DMS53 treated with DMSO at 0.1 percent for 48 hours (cell line): ENCODE results near the gene CPHXL.

ENCODE experiments used
- DNase-seq: peaks from one replicate; lab custom pipeline; 2025; ENCODE audit not compliant: unreplicated experiment; lab: John Stamatoyannopoulos, UW

The CPHXL gene

GRCh38 chr16:75726390-75726789 lies at the start of gene CPHXL:
Gene CPHXL, minus strand, starts transcription at chr16:75726490. Its CDS starts 48 bp downstream, at chr16:75726442.
- no peak for DNase-seq

- DNase-seq = no peak
These were observed 47.9 kb upstream of the CPHXL start for GRCh38 chr16:75774197-75774596.

DNA sequence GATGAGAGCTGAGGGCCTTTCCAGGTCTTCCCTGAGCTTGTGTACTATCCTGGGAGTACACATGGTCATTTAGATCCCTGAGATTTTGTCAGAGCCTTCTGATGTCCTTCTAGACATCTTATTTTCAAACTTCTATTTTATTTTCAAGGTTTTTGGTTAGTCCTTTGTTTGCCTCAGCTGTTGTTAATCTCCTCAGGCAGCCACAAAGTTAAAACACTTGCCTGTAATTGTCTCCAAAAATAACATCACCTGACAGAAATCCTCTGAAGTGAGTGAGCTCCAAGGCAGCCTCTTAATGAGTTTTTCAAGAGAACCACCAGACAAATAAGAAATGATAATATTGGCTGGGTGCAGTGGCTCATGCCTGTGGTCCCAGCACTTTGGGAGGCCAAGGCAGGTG lies 43.8 kb upstream of the CPHXL start:
- no peak for DNase-seq

DNA sequence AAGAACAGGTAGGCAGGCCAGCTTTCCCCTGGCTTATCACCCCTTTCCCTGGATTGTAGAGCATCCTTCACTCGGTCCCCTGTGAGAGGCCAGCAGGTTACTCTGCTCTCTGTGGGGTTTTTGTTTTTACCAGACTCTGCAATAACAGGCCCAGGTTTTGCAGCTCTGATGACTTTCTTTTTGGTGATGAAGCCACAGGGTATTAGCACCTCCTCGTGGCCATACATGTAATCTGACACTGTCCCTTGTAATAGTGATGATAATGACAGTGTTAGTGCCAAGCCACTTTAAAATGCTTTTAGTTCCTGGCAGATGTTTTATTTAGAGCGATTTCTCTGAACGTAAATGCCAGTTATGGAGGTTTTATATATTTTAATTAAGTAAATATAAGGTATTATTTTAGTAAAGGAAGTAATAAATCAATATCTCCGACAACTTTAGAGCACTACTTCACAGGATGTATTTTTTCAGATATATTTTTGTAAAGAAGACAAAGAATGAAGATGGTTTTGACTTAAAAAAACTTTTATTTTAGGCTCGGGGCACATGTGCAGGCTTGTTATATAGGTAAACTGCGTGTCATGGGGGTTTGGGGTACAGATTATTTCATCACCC lies 38.0 kb upstream of the CPHXL start:
- peak; percentile 35 for DNase-seq

DNA sequence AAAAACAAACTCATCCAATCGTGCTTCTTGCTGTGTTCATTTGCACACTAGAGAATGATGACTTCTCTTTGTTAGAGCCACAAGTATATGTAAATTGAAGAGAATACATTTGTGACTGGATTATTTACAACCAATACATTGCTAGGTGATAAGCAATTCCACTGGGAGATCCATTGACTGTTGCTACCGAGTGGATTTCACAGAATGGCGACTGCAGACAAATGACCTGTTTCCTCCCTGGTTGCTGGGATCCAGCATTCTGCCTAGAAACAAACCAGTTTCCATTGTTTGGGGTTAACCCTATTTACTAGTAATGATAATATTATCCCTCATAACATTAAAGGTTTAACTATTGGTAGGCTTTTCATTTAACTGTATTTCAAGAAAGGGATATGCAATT lies 36.9 kb upstream of the CPHXL start:
- no peak for DNase-seq

- DNase-seq = no peak
These were observed 36.5 kb upstream of the CPHXL start for GRCh38 chr16:75762746-75763145.

DNA sequence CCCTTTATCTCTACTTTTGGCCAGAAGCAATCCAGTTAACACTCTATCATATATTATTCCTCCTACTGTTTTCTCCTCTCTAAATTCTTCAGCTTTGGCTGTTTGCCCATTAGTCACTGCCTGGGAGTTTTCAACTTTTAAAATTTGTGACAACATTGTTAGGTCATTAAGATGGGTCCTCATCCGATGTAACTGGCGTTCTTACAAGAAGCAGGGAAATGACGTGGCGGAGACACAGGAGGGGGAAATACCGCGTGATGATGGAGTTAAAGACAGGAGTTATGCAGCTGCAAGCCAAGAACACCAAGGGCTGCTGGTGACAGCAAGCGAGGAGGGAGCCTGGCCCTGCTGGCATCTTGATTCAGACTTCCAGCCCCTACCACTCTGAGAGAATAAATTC lies 34.8 kb upstream of the CPHXL start:
- DNase-seq = no peak

GRCh38 chr16:75760018-75760519 lies 33.8 kb upstream of the CPHXL start:
- DNase-seq = no peak

DNA sequence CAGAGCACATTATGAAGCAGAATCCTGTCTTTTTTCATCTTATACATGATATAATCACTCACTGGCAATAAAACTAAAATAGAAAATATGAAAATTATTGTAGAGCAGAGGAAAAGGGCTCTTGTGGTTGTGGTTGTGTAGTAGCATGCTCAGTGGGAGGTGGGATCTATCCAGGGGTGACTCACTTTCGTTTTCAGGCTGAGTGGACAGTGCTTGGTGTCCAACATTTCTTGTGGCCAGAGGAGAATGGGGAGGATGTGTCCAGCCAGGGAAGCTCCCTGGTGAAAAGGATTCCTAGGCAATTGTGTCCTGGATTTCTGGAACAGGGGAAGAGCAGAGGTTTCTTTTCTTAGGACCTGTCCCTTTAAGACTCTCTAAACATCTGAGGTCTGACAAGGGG lies 31.9 kb upstream of the CPHXL start:
- no peak for DNase-seq

DNA sequence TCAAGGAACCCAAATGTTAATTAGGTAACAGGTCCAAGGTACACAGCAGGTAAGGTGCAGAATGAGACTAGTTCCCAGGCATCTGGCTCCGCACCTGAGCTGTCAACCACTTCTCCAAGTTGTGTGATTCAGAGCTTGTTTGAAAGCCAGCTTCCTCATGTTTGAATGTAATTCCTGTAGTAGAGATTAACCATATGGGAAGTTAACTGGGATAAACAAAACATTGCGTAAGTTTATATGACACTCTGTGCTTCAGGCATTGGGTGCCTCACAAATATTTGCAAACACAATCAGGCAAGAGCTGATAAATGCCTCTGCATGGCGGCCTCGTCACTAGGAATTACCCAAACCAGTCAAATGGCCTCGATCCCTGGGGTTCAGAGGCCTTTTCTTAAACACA lies 27.9 kb upstream of the CPHXL start:
- no peak for DNase-seq

GRCh38 chr16:75750528-75750927 lies 24.2 kb upstream of the CPHXL start:
- no peak for DNase-seq

DNA sequence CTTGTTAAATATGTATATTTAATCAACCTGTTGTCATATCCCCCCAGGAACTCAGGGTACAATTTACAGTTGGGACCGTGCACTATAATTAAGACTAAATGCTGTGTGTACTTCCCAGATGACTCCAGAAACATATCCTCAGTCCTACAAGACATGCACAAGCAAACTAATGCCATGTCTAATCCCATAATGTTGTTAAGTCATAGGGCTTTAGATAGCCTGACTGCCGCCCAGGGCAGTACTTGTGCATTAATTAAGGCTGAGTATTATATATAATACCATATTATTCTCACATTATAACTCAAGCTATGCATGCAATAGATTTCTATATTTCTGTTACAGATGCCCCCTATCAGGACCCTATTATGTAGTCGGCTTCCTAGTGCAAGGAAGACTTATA lies 20.1 kb upstream of the CPHXL start:
- DNase-seq = no peak

DNA sequence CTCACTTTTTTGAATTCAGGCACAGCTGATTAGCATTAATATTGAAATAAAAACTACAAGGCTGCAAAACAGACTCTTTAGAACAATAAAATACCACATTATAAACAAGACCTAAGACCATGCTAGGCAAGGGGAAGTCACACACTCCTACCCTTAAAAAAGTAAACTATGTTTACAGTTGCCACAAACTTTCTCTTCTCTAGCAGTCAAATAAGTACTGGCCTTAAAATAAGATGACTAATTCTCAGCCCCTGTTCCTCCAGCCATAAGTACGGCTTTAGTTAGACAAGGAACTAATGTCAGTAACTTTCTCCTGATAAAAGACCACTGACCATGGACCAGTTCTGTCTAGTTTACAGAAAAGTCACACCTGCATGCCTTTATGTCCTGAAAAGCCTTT lies 19.5 kb upstream of the CPHXL start:
- DNase-seq = no peak

DNA sequence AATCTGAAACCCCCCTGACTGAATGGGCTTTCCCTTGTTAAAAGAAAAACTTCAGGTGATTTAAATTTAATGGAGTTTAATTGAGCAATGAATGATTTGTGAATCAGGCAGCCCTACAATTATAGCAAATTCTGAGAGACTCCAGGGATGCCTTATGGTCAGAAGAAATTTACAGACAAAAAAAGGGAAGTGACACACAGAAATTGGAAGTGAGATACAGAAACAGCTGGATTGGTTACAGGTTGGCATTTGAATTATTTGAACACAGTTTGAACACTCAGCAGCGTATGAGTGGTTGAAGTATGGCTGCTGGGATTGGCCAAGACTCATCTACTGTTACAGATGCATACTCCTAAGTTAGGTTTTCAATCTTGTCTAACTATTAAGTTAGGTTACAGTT lies 19.0 kb upstream of the CPHXL start:
- no peak for DNase-seq

DNA sequence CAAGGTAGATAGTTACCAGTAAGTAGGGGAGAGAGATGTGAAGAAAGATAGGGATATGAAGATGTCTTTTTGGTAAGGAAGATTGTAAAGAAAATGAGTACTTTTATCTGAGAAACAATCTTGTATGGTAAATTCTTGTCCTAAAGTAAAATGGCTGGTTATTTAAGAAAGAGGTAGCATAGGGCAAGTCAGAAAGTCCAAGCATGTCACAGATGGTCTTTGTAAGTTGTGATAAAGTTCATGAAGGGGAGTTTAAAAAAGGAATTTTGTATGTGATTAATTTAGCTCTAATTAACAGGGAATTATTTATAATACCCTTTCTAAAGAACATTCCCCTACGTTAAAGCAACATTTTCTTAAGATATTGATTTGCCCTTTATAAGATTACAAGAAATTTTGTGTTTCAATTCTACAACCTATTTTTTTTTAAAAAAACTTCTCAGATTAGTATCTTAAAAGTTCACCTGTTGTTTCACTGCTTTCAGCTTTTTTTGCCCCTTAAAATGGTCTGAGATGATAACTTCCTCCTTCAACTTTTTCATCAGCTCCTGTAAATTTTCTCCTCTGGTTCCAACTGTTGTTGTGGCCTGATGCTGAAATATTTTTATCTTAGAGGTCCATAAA lies 16.2 kb upstream of the CPHXL start:
- no peak for DNase-seq

GRCh38 chr16:75733305-75734211 lies 7.3 kb upstream of the CPHXL start:
- DNase-seq = no peak

GRCh38 chr16:75732871-75733270 lies 6.6 kb upstream of the CPHXL start:
- DNase-seq = no peak

GRCh38 chr16:75727221-75727620 lies 931 bp upstream of the CPHXL start:
- DNase-seq = no peak

DNA sequence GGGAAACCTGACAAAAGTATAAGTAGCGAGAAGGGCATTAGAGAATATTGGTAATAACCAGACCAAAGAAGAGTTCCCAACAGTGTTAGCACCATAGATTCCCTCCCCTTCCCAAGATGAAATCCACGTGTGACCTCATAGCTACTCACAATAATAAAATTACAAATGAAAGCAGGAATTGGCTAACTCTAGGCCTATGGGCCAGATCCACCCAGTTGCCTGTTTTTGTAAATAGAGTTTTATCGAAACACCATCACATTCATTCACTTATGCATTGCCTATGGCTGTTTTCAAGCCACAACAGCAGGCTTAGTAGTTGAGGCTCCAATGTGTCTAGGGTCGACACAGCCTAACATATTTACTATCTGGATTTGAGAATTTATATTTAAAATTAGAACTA lies 7.8 kb downstream of the CPHXL start:
- DNase-seq = no peak

DNA sequence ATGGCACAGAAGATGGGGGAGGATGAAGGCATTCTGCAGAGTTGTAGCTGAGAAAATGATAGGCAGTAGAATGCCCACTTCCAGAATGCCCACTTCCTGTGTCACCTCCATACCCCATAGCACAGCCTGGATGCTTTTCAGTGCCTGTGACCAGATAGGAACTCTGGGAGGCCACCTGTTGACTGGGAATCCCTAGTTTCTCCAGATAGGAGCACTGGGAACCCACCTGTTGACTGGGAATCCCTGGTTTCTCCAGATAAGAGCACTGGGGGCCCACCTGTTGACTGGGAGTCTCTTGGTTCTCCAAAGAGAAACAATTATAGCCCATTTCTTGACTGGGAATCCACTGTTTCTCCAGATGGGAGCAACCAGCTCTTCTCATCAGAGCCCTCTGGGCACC lies 11.6 kb downstream of the CPHXL start:
- no peak for DNase-seq

- no peak for DNase-seq
These were observed 15.9 kb downstream of the CPHXL start for GRCh38 chr16:75710344-75710743.

GRCh38 chr16:75703306-75703705 lies 23.0 kb downstream of the CPHXL start:
- no peak for DNase-seq
